Activated CD4-positive, alpha-beta T cell treated with anti-CD3 and anti-CD28 coated beads, Interleukin-2, amount 10 ng/mL, durations not matched to agents 24 days and 14 days (primary cell): ENCODE results near the gene NHSL1. TPM values are rescaled to one million over a fixed set of nuclear protein-coding genes. Genes with fewer than 3 reads are reported as not detected.
A peak's percentile ranks its signal among the peaks of the same experiment; 100 is the strongest.

Source experiments
- DNase-seq: peaks from one replicate; pipeline ENCODE4 v3.0.0; 2022
- H3K27ac Mint-ChIP-seq: one replicate; pipeline ENCODE4 v1.8.0; 2022; ENCODE audit warnings: mild to moderate bottlenecking, mixed read lengths
- H3K27me3 Mint-ChIP-seq: one replicate; pipeline ENCODE4 v1.8.0; 2022; ENCODE audit warnings: mixed read lengths
- H3K36me3 Mint-ChIP-seq: one replicate; pipeline ENCODE4 v1.8.0; 2022; ENCODE audit warnings: low read depth, mild to moderate bottlenecking, mixed read lengths
- H3K4me1 Mint-ChIP-seq: one replicate; pipeline ENCODE4 v1.8.0; 2021; ENCODE audit warnings: mixed read lengths
- H3K4me3 Mint-ChIP-seq: one replicate; pipeline ENCODE4 v1.8.0; 2022; ENCODE audit warnings: mild to moderate bottlenecking, moderate library complexity, mixed read lengths
- H3K9me3 Mint-ChIP-seq: one replicate; pipeline ENCODE4 v1.8.0; 2021; ENCODE audit warnings: mixed read lengths
- intact Hi-C: fragments of 100-400 bp; cut with micrococcal nuclease; formaldehyde crosslinking; loops from one replicate; pipeline ENCODE4 v1.15.1; 2023
- total RNA-seq: library from RNA; stranded (reverse); gene quantifications from 2 replicates; pipeline ENCODE4 v1.2.3, GENCODE V29; 2022

Gene NHSL1
- 0.26 and 0.63 TPM in 2 replicates for total RNA-seq

GRCh38 chr6:138499303-138500018 lies at the start of gene NHSL1:
TSS of gene NHSL1 (minus strand) at chr6:138499494. CDS start at chr6:138499290, 204 bp downstream.
- Mint-ChIP-seq H3K9me3 (no peaks in the 10 kb centered on the region), H3K4me3 (no peak within 1 kb of the TSS), H3K27ac (no peak within 1 kb of the TSS), H3K27me3 (peaks cover 23% of the 10 kb centered on the region), H3K4me1 (no peaks in the 10 kb centered on the region), H3K36me3 (no peaks in the 10 kb centered on the region)
- DNase-seq, result no peak
- intact Hi-C loops, result no loop called here

- H3K27ac Mint-ChIP-seq, result no peak overlapping the region
- intact Hi-C loops, result no loop called here
- no peak overlapping the region for H3K4me3 Mint-ChIP-seq
Measured at GRCh38 chr6:138546733-138547185, 47.5 kb upstream of the NHSL1 start.

GRCh38 chr6:138545621-138545980 lies 46.3 kb upstream of the NHSL1 start:
- intact Hi-C loops, result no loop called here

More at GRCh38 chr6:138546733-138547185, 47.5 kb upstream of the NHSL1 start:
- no peaks in the 10 kb centered on the region for H3K9me3 Mint-ChIP-seq
- DNase-seq, result peak; percentile 74
- H3K27me3 Mint-ChIP-seq, result peaks cover 23% of the 10 kb centered on the region
- H3K36me3 Mint-ChIP-seq, result no peaks in the 10 kb centered on the region
- peaks cover 9% of the 10 kb centered on the region for H3K4me1 Mint-ChIP-seq

GRCh38 chr6:138544501-138544900 lies 45.2 kb upstream of the NHSL1 start:
- no peak for DNase-seq
- H3K9me3 Mint-ChIP-seq, result no peaks in the 10 kb centered on the region
- H3K27ac Mint-ChIP-seq, result no peak overlapping the region
- intact Hi-C loops, result no loop called here
- peaks cover 23% of the 10 kb centered on the region for H3K27me3 Mint-ChIP-seq
- H3K36me3 Mint-ChIP-seq, result no peaks in the 10 kb centered on the region
- peaks cover 9% of the 10 kb centered on the region for H3K4me1 Mint-ChIP-seq
- no peak overlapping the region for H3K4me3 Mint-ChIP-seq

More at GRCh38 chr6:138545621-138545980, 46.3 kb upstream of the NHSL1 start:
- H3K27me3 Mint-ChIP-seq, result peaks cover 23% of the 10 kb centered on the region
- DNase-seq, result no peak
- H3K27ac Mint-ChIP-seq, result no peak overlapping the region
- peaks cover 9% of the 10 kb centered on the region for H3K4me1 Mint-ChIP-seq
- no peak overlapping the region for H3K4me3 Mint-ChIP-seq
- no peaks in the 10 kb centered on the region for H3K9me3 Mint-ChIP-seq
- no peaks in the 10 kb centered on the region for H3K36me3 Mint-ChIP-seq

- Mint-ChIP-seq H3K27ac (no peak overlapping the region), H3K36me3 (no peaks in the 10 kb centered on the region), H3K9me3 (no peaks in the 10 kb centered on the region), H3K4me1 (peaks cover 9% of the 10 kb centered on the region), H3K27me3 (peaks cover 28% of the 10 kb centered on the region), H3K4me3 (no peak overlapping the region)
- intact Hi-C loops, result no loop called here
- DNase-seq, result no peak
Measured at GRCh38 chr6:138543657-138544056, 44.4 kb upstream of the NHSL1 start.

GRCh38 chr6:138541823-138542481 lies 42.7 kb upstream of the NHSL1 start:
- Mint-ChIP-seq H3K27me3 (peaks cover 35% of the 10 kb centered on the region), H3K36me3 (no peaks in the 10 kb centered on the region), H3K9me3 (no peaks in the 10 kb centered on the region), H3K27ac (no peak overlapping the region), H3K4me1 (peaks cover 4% of the 10 kb centered on the region), H3K4me3 (no peak overlapping the region)
- DNase-seq, result no peak
- intact Hi-C loops, result no loop called here

- Mint-ChIP-seq H3K9me3 (no peaks in the 10 kb centered on the region), H3K36me3 (no peaks in the 10 kb centered on the region), H3K4me3 (no peak overlapping the region), H3K27me3 (peaks cover 42% of the 10 kb centered on the region), H3K27ac (no peak overlapping the region), H3K4me1 (no peaks in the 10 kb centered on the region)
- no peak for DNase-seq
- intact Hi-C loops, result no loop called here
Measured at GRCh38 chr6:138540468-138540867, 41.2 kb upstream of the NHSL1 start.

- H3K9me3 Mint-ChIP-seq, result no peaks in the 10 kb centered on the region
- H3K36me3 Mint-ChIP-seq, result no peaks in the 10 kb centered on the region
- peaks cover 43% of the 10 kb centered on the region for H3K27me3 Mint-ChIP-seq
- H3K4me3 Mint-ChIP-seq, result no peak overlapping the region
- intact Hi-C loops, result no loop called here
- no peak overlapping the region for H3K27ac Mint-ChIP-seq
- no peak for DNase-seq
- H3K4me1 Mint-ChIP-seq, result no peaks in the 10 kb centered on the region
Measured at GRCh38 chr6:138539876-138540275, 40.6 kb upstream of the NHSL1 start.

GRCh38 chr6:138538390-138539031 lies 39.2 kb upstream of the NHSL1 start:
- H3K36me3 Mint-ChIP-seq, result no peaks in the 10 kb centered on the region
- H3K27me3 Mint-ChIP-seq, result peaks cover 41% of the 10 kb centered on the region
- H3K4me1 Mint-ChIP-seq, result no peaks in the 10 kb centered on the region
- no peak overlapping the region for H3K4me3 Mint-ChIP-seq
- no peak for DNase-seq
- H3K9me3 Mint-ChIP-seq, result no peaks in the 10 kb centered on the region
- no peak overlapping the region for H3K27ac Mint-ChIP-seq
- intact Hi-C loops, result no loop called here

GRCh38 chr6:138537106-138537505 lies 37.8 kb upstream of the NHSL1 start:
- no peaks in the 10 kb centered on the region for H3K4me1 Mint-ChIP-seq
- H3K36me3 Mint-ChIP-seq, result no peaks in the 10 kb centered on the region
- H3K9me3 Mint-ChIP-seq, result no peaks in the 10 kb centered on the region
- intact Hi-C loops, result no loop called here
- H3K27ac Mint-ChIP-seq, result no peak overlapping the region
- no peak for DNase-seq
- H3K27me3 Mint-ChIP-seq, result peaks cover 40% of the 10 kb centered on the region
- no peak overlapping the region for H3K4me3 Mint-ChIP-seq

GRCh38 chr6:138535728-138536455 lies 36.6 kb upstream of the NHSL1 start:
- H3K4me3 Mint-ChIP-seq, result no peak overlapping the region
- H3K36me3 Mint-ChIP-seq, result no peaks in the 10 kb centered on the region
- H3K27me3 Mint-ChIP-seq, result peaks cover 41% of the 10 kb centered on the region
- H3K27ac Mint-ChIP-seq, result no peak overlapping the region
- H3K9me3 Mint-ChIP-seq, result no peaks in the 10 kb centered on the region
- H3K4me1 Mint-ChIP-seq, result no peaks in the 10 kb centered on the region
- intact Hi-C loops, result no loop called here
- no peak for DNase-seq

GRCh38 chr6:138533667-138534066 lies 34.4 kb upstream of the NHSL1 start:
- DNase-seq, result no peak
- H3K36me3 Mint-ChIP-seq, result no peaks in the 10 kb centered on the region
- peaks cover 41% of the 10 kb centered on the region for H3K27me3 Mint-ChIP-seq
- intact Hi-C loops, result no loop called here
- no peak overlapping the region for H3K4me3 Mint-ChIP-seq
- no peaks in the 10 kb centered on the region for H3K4me1 Mint-ChIP-seq
- no peak overlapping the region for H3K27ac Mint-ChIP-seq
- no peaks in the 10 kb centered on the region for H3K9me3 Mint-ChIP-seq

- H3K27ac Mint-ChIP-seq, result no peak overlapping the region
- no peaks in the 10 kb centered on the region for H3K4me1 Mint-ChIP-seq
- intact Hi-C loops, result no loop called here
- H3K36me3 Mint-ChIP-seq, result no peaks in the 10 kb centered on the region
- no peak overlapping the region for H3K4me3 Mint-ChIP-seq
- no peak for DNase-seq
- H3K27me3 Mint-ChIP-seq, result peaks cover 32% of the 10 kb centered on the region
- H3K9me3 Mint-ChIP-seq, result no peaks in the 10 kb centered on the region
Measured at GRCh38 chr6:138531387-138531786, 32.1 kb upstream of the NHSL1 start.

- Mint-ChIP-seq H3K36me3 (no peaks in the 10 kb centered on the region), H3K9me3 (no peaks in the 10 kb centered on the region), H3K4me3 (no peak overlapping the region), H3K4me1 (no peaks in the 10 kb centered on the region), H3K27me3 (peaks cover 24% of the 10 kb centered on the region), H3K27ac (no peak overlapping the region)
- intact Hi-C loops, result no loop called here
- peak; percentile 45 for DNase-seq
Measured at GRCh38 chr6:138529478-138529877, 30.2 kb upstream of the NHSL1 start.
